Measurements from ENCODE around the gene SYAP1. TPM values are rescaled to one million over a fixed set of nuclear protein-coding genes. Genes with fewer than 3 reads are reported as not detected.

SYAP1 gene
- total and polyA plus RNA-seq, 2 experiments from 2014 or later = 18.0 to 48.3 TPM

DNA sequence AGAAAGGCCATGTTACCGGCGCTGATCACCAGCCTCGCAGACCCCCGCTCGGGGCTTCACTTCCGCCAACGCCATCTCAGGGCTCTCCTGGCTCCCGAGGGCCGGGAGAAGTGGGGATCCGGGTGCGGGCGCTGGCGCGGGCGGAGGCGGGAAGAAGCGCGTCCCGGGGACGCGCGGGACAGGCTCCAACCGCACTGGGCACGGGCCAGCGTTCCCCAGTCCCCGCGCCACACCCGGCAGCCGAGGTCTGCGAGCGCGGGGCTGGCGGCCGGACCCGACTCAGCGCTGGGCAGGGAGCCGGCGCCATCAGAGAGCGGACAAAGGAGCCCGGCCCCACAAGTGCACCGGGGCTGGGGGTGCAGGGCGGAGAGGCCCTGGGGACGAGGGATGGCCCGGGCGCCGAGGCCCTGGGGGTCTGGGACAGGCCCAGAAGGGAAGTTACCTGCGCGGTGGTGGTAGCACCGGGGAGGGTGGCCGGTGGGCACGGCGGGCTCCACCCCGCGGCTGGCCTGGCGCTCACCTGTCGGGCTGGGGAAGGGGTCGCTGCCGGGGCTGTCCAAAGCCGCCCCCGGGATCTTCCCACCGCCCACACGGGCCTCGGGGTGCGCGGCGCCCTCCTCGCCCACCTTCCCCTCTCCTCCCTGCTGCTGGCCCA, 7.4 kb upstream of the SYAP1 start (continued):
- TF ChIP-seq, protein P1, sequence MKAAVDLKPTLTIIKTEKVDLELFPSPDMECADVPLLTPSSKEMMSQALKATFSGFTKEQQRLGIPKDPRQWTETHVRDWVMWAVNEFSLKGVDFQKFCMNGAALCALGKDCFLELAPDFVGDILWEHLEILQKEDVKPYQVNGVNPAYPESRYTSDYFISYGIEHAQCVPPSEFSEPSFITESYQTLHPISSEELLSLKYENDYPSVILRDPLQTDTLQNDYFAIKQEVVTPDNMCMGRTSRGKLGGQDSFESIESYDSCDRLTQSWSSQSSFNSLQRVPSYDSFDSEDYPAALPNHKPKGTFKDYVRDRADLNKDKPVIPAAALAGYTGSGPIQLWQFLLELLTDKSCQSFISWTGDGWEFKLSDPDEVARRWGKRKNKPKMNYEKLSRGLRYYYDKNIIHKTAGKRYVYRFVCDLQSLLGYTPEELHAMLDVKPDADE (IDR thresholded peaks at IDR 0.05) = no peak
- TF ChIP-seq CREB1 (CRISPR knock-in tag; IDR thresholded peaks at IDR 0.05; ENCODE audit: low read depth) (no peak), EZH2 (IDR thresholded peaks at IDR 0.05; ENCODE audit: low read depth, unreplicated experiment) (no peak), ZNF331 (CRISPR knock-in tag; IDR thresholded peaks at IDR 0.05; ENCODE audit: low read depth) (no peak), JUNB (IDR thresholded peaks at IDR 0.05; ENCODE audit: unreplicated experiment) (no peak), ZNF114 (CRISPR knock-in tag; IDR thresholded peaks at IDR 0.05) (no peak), STAT1 (IDR thresholded peaks at IDR 0.05; ENCODE audit: unreplicated experiment) (no peak), EZH2phosphoT487 (IDR thresholded peaks at IDR 0.05; ENCODE audit: unreplicated experiment) (no peak)
- TF ChIP-seq, protein P2, sequence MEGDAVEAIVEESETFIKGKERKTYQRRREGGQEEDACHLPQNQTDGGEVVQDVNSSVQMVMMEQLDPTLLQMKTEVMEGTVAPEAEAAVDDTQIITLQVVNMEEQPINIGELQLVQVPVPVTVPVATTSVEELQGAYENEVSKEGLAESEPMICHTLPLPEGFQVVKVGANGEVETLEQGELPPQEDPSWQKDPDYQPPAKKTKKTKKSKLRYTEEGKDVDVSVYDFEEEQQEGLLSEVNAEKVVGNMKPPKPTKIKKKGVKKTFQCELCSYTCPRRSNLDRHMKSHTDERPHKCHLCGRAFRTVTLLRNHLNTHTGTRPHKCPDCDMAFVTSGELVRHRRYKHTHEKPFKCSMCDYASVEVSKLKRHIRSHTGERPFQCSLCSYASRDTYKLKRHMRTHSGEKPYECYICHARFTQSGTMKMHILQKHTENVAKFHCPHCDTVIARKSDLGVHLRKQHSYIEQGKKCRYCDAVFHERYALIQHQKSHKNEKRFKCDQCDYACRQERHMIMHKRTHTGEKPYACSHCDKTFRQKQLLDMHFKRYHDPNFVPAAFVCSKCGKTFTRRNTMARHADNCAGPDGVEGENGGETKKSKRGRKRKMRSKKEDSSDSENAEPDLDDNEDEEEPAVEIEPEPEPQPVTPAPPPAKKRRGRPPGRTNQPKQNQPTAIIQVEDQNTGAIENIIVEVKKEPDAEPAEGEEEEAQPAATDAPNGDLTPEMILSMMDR (conservative IDR thresholded peaks at IDR 0.05; ENCODE audit: low read depth in 2 of 2) = no peak
- TF ChIP-seq, protein P3, sequence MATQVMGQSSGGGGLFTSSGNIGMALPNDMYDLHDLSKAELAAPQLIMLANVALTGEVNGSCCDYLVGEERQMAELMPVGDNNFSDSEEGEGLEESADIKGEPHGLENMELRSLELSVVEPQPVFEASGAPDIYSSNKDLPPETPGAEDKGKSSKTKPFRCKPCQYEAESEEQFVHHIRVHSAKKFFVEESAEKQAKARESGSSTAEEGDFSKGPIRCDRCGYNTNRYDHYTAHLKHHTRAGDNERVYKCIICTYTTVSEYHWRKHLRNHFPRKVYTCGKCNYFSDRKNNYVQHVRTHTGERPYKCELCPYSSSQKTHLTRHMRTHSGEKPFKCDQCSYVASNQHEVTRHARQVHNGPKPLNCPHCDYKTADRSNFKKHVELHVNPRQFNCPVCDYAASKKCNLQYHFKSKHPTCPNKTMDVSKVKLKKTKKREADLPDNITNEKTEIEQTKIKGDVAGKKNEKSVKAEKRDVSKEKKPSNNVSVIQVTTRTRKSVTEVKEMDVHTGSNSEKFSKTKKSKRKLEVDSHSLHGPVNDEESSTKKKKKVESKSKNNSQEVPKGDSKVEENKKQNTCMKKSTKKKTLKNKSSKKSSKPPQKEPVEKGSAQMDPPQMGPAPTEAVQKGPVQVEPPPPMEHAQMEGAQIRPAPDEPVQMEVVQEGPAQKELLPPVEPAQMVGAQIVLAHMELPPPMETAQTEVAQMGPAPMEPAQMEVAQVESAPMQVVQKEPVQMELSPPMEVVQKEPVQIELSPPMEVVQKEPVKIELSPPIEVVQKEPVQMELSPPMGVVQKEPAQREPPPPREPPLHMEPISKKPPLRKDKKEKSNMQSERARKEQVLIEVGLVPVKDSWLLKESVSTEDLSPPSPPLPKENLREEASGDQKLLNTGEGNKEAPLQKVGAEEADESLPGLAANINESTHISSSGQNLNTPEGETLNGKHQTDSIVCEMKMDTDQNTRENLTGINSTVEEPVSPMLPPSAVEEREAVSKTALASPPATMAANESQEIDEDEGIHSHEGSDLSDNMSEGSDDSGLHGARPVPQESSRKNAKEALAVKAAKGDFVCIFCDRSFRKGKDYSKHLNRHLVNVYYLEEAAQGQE (IDR thresholded peaks at IDR 0.05; ENCODE audit: unreplicated experiment) = no peak

DNA sequence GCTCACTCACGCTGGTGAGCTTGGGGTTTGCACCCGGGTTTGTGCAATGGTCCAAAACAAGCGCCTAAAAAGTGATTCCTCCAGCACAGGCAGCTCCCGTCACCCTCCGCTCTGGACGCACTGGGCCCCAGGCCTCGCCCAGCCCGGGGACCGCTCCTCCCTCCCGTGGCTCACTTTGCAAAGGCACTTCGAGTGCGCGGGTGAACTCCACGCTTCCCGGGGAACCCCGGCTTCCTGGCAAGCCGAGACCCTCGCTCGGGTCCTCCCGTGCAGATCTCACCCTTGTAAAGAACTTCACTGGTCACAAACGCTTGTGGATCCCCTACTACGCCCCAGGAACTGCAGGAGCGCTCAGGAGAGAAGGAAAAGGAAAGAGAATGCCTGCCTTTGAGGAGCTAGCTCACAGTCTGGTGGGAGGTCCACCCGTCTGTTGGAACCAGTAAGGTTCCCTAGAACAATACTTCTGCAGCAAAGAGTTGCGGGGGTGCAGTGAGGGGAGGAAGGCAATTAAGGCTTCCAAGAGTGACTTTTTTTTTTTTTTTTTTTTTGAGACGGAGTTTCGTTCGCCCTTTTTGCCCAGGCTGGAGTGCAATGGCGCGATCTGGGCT, 6.8 kb upstream of the SYAP1 start, which contains the start of gene CTPS2:
CTPS2 (minus strand) TSS at position 122 of the 608 bp plus-strand sequence. CDS start 9,767 bp downstream, outside the sequence.
- H3K4me3 ChIP-seq = peak within 1 kb of the TSS; percentile 71
- H3K27ac ChIP-seq (ENCODE audit: low read depth) = peak within 1 kb of the TSS; percentile 87
- H3K4me3 Mint-ChIP-seq = peak within 1 kb of the TSS; percentile 90
- peaks cover 7% of the 10 kb centered on the region; the same call in 2 of the 3 replicates for H3K4me1 Mint-ChIP-seq
- H4K20me1 ChIP-seq (replicated peaks; ENCODE audit: insufficient read depth) = no peaks in the 10 kb centered on the region
- peak within 1 kb of the TSS; percentile 90 for H3K27ac Mint-ChIP-seq
- H3K27me3 Mint-ChIP-seq (ENCODE audit: insufficient read depth, low read depth, poor library complexity) = peaks cover under 1% of the 10 kb centered on the region
- no peaks in the 10 kb centered on the region for H3K36me3 ChIP-seq (ENCODE audit: insufficient read depth)
- H3K9me3 Mint-ChIP-seq = no peaks in the 10 kb centered on the region; the same call in 2 of the 3 replicates
- DNase-seq (ENCODE audit: low spot score) (peak; percentile 58), ATAC-seq (peak; percentile 89)
- H3K4me2 ChIP-seq = peak within 1 kb of the TSS; percentile 79
- H3F3A ChIP-seq (replicated peaks; ENCODE audit: low read depth) = no peaks in the 10 kb centered on the region
- peaks cover 20% of the 10 kb centered on the region for H3K79me2 ChIP-seq (replicated peaks; ENCODE audit: insufficient read depth)
- no peaks in the 10 kb centered on the region for H3K27me3 ChIP-seq (ENCODE audit: insufficient read depth)
- TF ChIP-seq NANOG (IDR thresholded peaks at IDR 0.05; ENCODE audit: borderline replicate concordance) (no peak), POLR2AphosphoS5 (IDR thresholded peaks at IDR 0.05; ENCODE audit: low read depth) (peak; percentile 70)
- no peak within 1 kb of the TSS; the same call in 1 of the 2 replicates for H2AFZ ChIP-seq
- H3K36me3 Mint-ChIP-seq (ENCODE audit: low read depth) = peaks cover 14% of the 10 kb centered on the region; the same call in 2 of the 3 replicates
- H3K4me1 ChIP-seq (ENCODE audit: insufficient read depth) = 0 out of 2 replicates have a peak, but pooled peaks cover 3% of the 10 kb centered on the region
- no peaks in the 10 kb centered on the region for H3K9me2 ChIP-seq (ENCODE audit: insufficient read depth)
